HepG2 (cell line): ENCODE data around the gene C1RL. TPM values are rescaled to one million over a fixed set of nuclear protein-coding genes. Genes with fewer than 3 reads are reported as not detected.
A peak's percentile ranks its signal among the peaks of the same experiment; 100 is the strongest.

Experiments used
- ATAC-seq: fragments of 200-7000 bp; cut with Tn5 transposase; 3 replicates; pipeline ENCODE4 v1.9.1; 2020; ENCODE audit warnings: mild to moderate bottlenecking, moderate library complexity
- BruUV-seq: library from RNA; stranded (reverse); fragments of 400-500 nt; replicated peaks from 2 replicates; lab custom pipeline; 2021; lab: Mats Ljungman, UMichigan
- CTCF ChIA-PET: fragments of 300-600 bp; formaldehyde crosslinking; extraction: SDS; loops from one replicate; lab custom pipeline; 2021; ENCODE audit warnings: low total read pairs, inconsistent platforms, low intra/inter-chr PET ratio; lab: Yijun Ruan, JAX
- POLR2A ChIA-PET: fragments of 350-600 bp; sonication (Branson Sonifier 250); formaldehyde crosslinking; loops from one replicate; lab custom pipeline; 2020; ENCODE audit warnings: antibody characterized with exemption, inconsistent platforms; lab: Yijun Ruan, JAX
- DNase-seq: peaks from one replicate; pipeline ENCODE4 v3.0.0-alpha.2; 2015; ENCODE audit warnings: low spot score
- FAIRE-seq: peaks from 3 replicates; lab custom pipeline; 2011; peaks lifted over from hg19 to GRCh38; lab: Jason Lieb, UNC
- H2AFZ ChIP-seq: one replicate; pipeline ENCODE4 v1.6.1; 2011; ENCODE audit warnings: low read length, inconsistent platforms
- H3K27ac ChIP-seq: fragments of 300-600 bp; 3 replicates; pipeline ENCODE4 v1.8.0; 2011; ENCODE audit warnings: mixed run types, mild to moderate bottlenecking, mixed read lengths, low read length, inconsistent platforms; ENCODE audit not compliant: insufficient read depth; ENCODE audit errors: extremely low read length
- H3K27me3 ChIP-seq, 2 experiments: fragments of 200-600 bp in 1 of 2; 2 replicates in 1 of 2; 3 replicates in 1 of 2; pipeline versions ENCODE4 v1.6.0 to v1.8.0; 2011; ENCODE audit warnings: low read length in 2 of 2, mild to moderate bottlenecking in 2 of 2, moderate library complexity in 2 of 2, inconsistent platforms in 1 of 2; ENCODE audit not compliant: insufficient read depth in 2 of 2, control insufficient read depth in 1 of 2
- H3K36me3 ChIP-seq, 2 experiments: fragments of 200-600 bp in 1 of 2; replicated peaks in 1 of 2; 2 replicates in 1 of 2; 3 replicates in 1 of 2; pipeline versions ENCODE4 v1.5.1 to v1.8.0; 2011; ENCODE audit warnings: low read length in 2 of 2, inconsistent platforms in 1 of 2; ENCODE audit not compliant: insufficient read depth in 2 of 2, control insufficient read depth in 1 of 2
- H3K4me1 ChIP-seq: 2 replicates; pipeline ENCODE4 v1.5.1; 2012; ENCODE audit warnings: low read length, inconsistent platforms; ENCODE audit not compliant: insufficient read depth
- H3K4me2 ChIP-seq: 2 replicates; pipeline ENCODE4 v1.6.0; 2011; ENCODE audit warnings: low read depth, low read length, inconsistent platforms
- H3K4me3 ChIP-seq, 3 experiments: fragments of 200-600 bp in 1 of 3; sonication (generic), shearing (Covaris generic) in 1 of 3; replicated peaks in 1 of 3; 2 replicates each; pipeline ENCODE4 v1.5.1; 2011 to 2016; ENCODE audit warnings: low read length in 3 of 3, inconsistent platforms in 2 of 3, low read depth in 2 of 3, mild to moderate bottlenecking in 2 of 3, control low read depth in 1 of 3, mixed read lengths in 1 of 3; ENCODE audit not compliant: insufficient read depth in 1 of 3
- H3K79me2 ChIP-seq: one replicate; pipeline ENCODE4 v1.6.1; 2011; ENCODE audit warnings: low read length, inconsistent platforms; ENCODE audit not compliant: insufficient read depth
- H3K9ac ChIP-seq: 2 replicates; pipeline ENCODE4 v1.6.0; 2011; ENCODE audit warnings: mild to moderate bottlenecking, low read depth, low read length, inconsistent platforms; ENCODE audit not compliant: insufficient read depth
- H3K9me3 ChIP-seq: 2 replicates; pipeline ENCODE4 v1.5.1; 2012; ENCODE audit warnings: mild to moderate bottlenecking, low read length
- H4K20me1 ChIP-seq: 2 replicates; pipeline ENCODE4 v1.6.0; 2011; ENCODE audit warnings: inconsistent platforms, mild to moderate bottlenecking, low read length, moderate library complexity; ENCODE audit not compliant: insufficient read depth
- CREB3 ChIP-seq: sonication (generic); formaldehyde crosslinking; IDR thresholded peaks from 2 replicates; pipeline ENCODE4 v1.5.0; 2020; ENCODE audit warnings: missing genetic modification reagents
- HNF4A ChIP-seq: sonication (generic); formaldehyde crosslinking; IDR thresholded peaks from 2 replicates; pipeline ENCODE4 v1.4.0; 2020; ENCODE audit warnings: missing genetic modification reagents
- MIER2 ChIP-seq: IDR thresholded peaks from 2 replicates; pipeline ENCODE4 v1.6.1; 2016; ENCODE audit warnings: missing biosample characterization, missing genetic modification reagents
- MIER3 ChIP-seq: IDR thresholded peaks from 2 replicates; pipeline ENCODE4 v1.6.1; 2016; ENCODE audit warnings: missing compliant biosample characterization, borderline replicate concordance
- NFIB ChIP-seq: sonication (generic); formaldehyde crosslinking; IDR thresholded peaks from 2 replicates; pipeline ENCODE4 v1.9.0; 2021; ENCODE audit warnings: missing genetic modification reagents, mild to moderate bottlenecking, borderline replicate concordance
- NFYB ChIP-seq: sonication (generic); formaldehyde crosslinking; IDR thresholded peaks from 2 replicates; pipeline ENCODE4 v1.4.0; 2020; ENCODE audit warnings: missing genetic modification reagents
- POLR2A ChIP-seq, 2 experiments: IDR thresholded peaks; 2 replicates each; pipeline ENCODE4 v1.6.1; 2011; ENCODE audit warnings: low read depth in 2 of 2, low read length in 2 of 2, mild to moderate bottlenecking in 1 of 2, moderate library complexity in 1 of 2; ENCODE audit not compliant: insufficient read depth in 1 of 2
- SNAPC2 ChIP-seq: sonication (generic); formaldehyde crosslinking; IDR thresholded peaks from 2 replicates; pipeline ENCODE4 v1.8.1; 2022; ENCODE audit warnings: mild to moderate bottlenecking, missing genetic modification reagents
- USF2 ChIP-seq, 2 experiments: sonication (generic) in 1 of 2; formaldehyde crosslinking in 1 of 2; IDR thresholded peaks; 2 replicates each; pipeline versions ENCODE4 v1.5.1 to v1.6.1; 2011 to 2020; ENCODE audit warnings: borderline replicate concordance in 1 of 2, low read depth in 1 of 2, low read length in 1 of 2, mild to moderate bottlenecking in 1 of 2, missing genetic modification reagents in 1 of 2, moderate library complexity in 1 of 2
- ZMYM4 ChIP-seq: sonication (generic); formaldehyde crosslinking; IDR thresholded peaks from 2 replicates; pipeline ENCODE4 v1.8.1; 2023; ENCODE audit warnings: mild to moderate bottlenecking, missing genetic modification reagents
- ZNF17 ChIP-seq: sonication (generic); formaldehyde crosslinking; IDR thresholded peaks from 2 replicates; pipeline ENCODE4 v1.5.0; 2020; ENCODE audit warnings: mild to moderate bottlenecking, missing genetic modification reagents
- ZNF382 ChIP-seq: sonication (generic); formaldehyde crosslinking; IDR thresholded peaks from 2 replicates; pipeline ENCODE4 v1.5.0; 2020; ENCODE audit warnings: missing genetic modification reagents, mild to moderate bottlenecking, borderline replicate concordance
- ZNF512 ChIP-seq: sonication (generic); formaldehyde crosslinking; IDR thresholded peaks from 2 replicates; pipeline ENCODE4 v1.4.0; 2020; ENCODE audit warnings: mild to moderate bottlenecking, missing genetic modification reagents
- ZNF567 ChIP-seq: sonication (generic); formaldehyde crosslinking; IDR thresholded peaks from 2 replicates; pipeline ENCODE4 v1.8.1; 2023; ENCODE audit warnings: mild to moderate bottlenecking, missing genetic modification reagents, borderline replicate concordance
- ZNF788 ChIP-seq: sonication (generic); formaldehyde crosslinking; IDR thresholded peaks from 2 replicates; pipeline ENCODE4 v1.5.0; 2020; ENCODE audit warnings: mild to moderate bottlenecking, missing genetic modification reagents, borderline replicate concordance
- WGBS: methylation state at CpG from one replicate; pipeline ENCODE4 v1.1.6; 2017; ENCODE audit warnings: low lambda C conversion rate; 5-methylcytosine and 5-hydroxymethylcytosine counted together
- in situ Hi-C: cut with HindIII; loops from 2 replicates; pipeline ENCODE4 v1.10.0; 2017; ENCODE audit warnings: low pct_unique_long_range_greater_than_20kb; ENCODE audit not compliant: extremely low pct_ligation_motif_present
- intact Hi-C: fragments of 100-400 bp; cut with micrococcal nuclease; formaldehyde crosslinking; loops from one replicate; pipeline ENCODE4 v1.10.0; 2022; ENCODE audit not compliant: unreplicated experiment
- polyA plus RNA-seq, 8 experiments: library from polyadenylated mRNA; depleted of rRNA in 3 of 8; stranded (reverse) in 7 of 8; unstranded in 1 of 8; fragments of >200 nt; fragmentation: Illumina TruSeq in 4 of 8; extraction: Trizol in 4 of 8; gene quantifications; 2 replicates each; pipeline versions ENCODE4 v1.2.1 to v1.2.3, GENCODE V29; 2011 to 2016; ENCODE audit warnings: low read depth in 4 of 8, missing spikeins in 1 of 8, mixed read lengths in 1 of 8; ENCODE audit not compliant: insufficient read depth in 1 of 8
- total RNA-seq, 5 experiments: library from RNA; depleted of rRNA; stranded (reverse); fragments of >200 nt; fragmentation: Illumina TruSeq; extraction: Trizol; gene quantifications; 2 replicates each; pipeline ENCODE4 v1.2.3, GENCODE V29; 2016; ENCODE audit warnings: low read depth in 1 of 5

Gene C1RL
- total and polyA plus RNA-seq, 2 of the 13 experiments (the other 11 are each of a cell fraction or from before 2014, with no cell fraction given), result 28.9 to 53.1 TPM

GRCh38 chr12:7146906-7147305, 37.9 kb upstream of the C1RL start:
- Histone ChIP-seq H2AFZ (no peak overlapping the region), H3K27me3 (no peaks in the 10 kb centered on the region), H3K36me3 (peaks cover 25 to 75% of the 10 kb centered on the region in 2 experiments), H3K27ac (no peak overlapping the region), H3K9me3 (no peaks in the 10 kb centered on the region), H3K9ac (no peak overlapping the region), H4K20me1 (no peaks in the 10 kb centered on the region), H3K79me2 (no peaks in the 10 kb centered on the region), H3K4me2 (no peak overlapping the region), H3K4me1 (no peaks in the 10 kb centered on the region; the same call in 1 of the 2 replicates), H3K4me3 (no peak overlapping the region)
- TF ChIP-seq HNF4A (CRISPR knock-in tag), result 0 out of 2 replicates have a peak, but pooled peaks have one; percentile 7
- no peak for TF ChIP-seq SNAPC2
- DNase-seq, result no peak
- BruUV-seq, result no TSS peak
- intact Hi-C loops (no loop called here), in situ Hi-C loops (no loop called here)
- ATAC-seq, result no peak
- no peak for FAIRE-seq
- ChIA-PET CTCF (no interaction called here), POLR2A (no interaction called here)
- WGBS, result 84% methylated on average over 7 of the region's 7 CpGs

- ChIA-PET POLR2A (no interaction called here), CTCF (no interaction called here)
- Histone ChIP-seq H3K4me2 (no peak overlapping the region), H3K9me3 (no peaks in the 10 kb centered on the region), H3K79me2 (no peaks in the 10 kb centered on the region), H3K9ac (no peak overlapping the region), H3K27ac (no peak overlapping the region), H4K20me1 (no peaks in the 10 kb centered on the region), H3K36me3 (peaks cover 26 to 82% of the 10 kb centered on the region in 2 experiments), H3K4me1 (no peaks in the 10 kb centered on the region; the same call in 1 of the 2 replicates), H2AFZ (no peak overlapping the region), H3K27me3 (no peaks in the 10 kb centered on the region), H3K4me3 (no peak overlapping the region)
- no TSS peak for BruUV-seq
- WGBS, result 94% methylated on average over 7 of the region's 7 CpGs
- DNase-seq (no peak), ATAC-seq (no peak), FAIRE-seq (no peak)
- intact Hi-C loops (no loop called here), in situ Hi-C loops (no loop called here)
- TF ChIP-seq POLR2A (IDR thresholded peaks at IDR 0.05; ENCODE audit: insufficient read depth in 1 of 2, low read depth in 2 of 2, low read length in 2 of 2) (no peak), ZNF382 (no peak), ZNF788 (CRISPR knock-in tag) (no peak), CREB3 (CRISPR knock-in tag) (no peak), USF2 (IDR thresholded peaks at IDR 0.05; ENCODE audit: low read depth, low read length) (no peak), USF2 (CRISPR knock-in tag; IDR thresholded peaks at IDR 0.05; ENCODE audit: borderline replicate concordance) (no peak), ZNF512 (no peak), ZNF17 (CRISPR knock-in tag) (no peak), ZNF567 (CRISPR knock-in tag) (no peak), NFYB (no peak), MIER3 (no peak), NFIB (CRISPR knock-in tag) (no peak), ZMYM4 (CRISPR knock-in tag) (no peak), MIER2 (CRISPR knock-in tag) (no peak)
These were observed 37.2 kb upstream of the C1RL start for GRCh38 chr12:7146228-7146627.
